Myocyte (in vitro differentiated cells): ENCODE data around the gene OR1F1. TPM values are rescaled to one million over a fixed set of nuclear protein-coding genes. Genes with fewer than 3 reads are reported as not detected.

Experiments
- DNase-seq: peaks from one replicate; pipeline ENCODE4 v3.0.0-alpha.2; 2012; ENCODE audit warnings: low read depth
- total RNA-seq: library from RNA; depleted of rRNA; stranded (reverse); fragments of >200 nt; gene quantifications from 2 replicates; pipeline ENCODE4 v1.2.3, GENCODE V29; 2014

OR1F1 gene
- total RNA-seq, 1 donor from 2014 or later: not detected

GRCh38 chr16:3246876-3247275 lies 58.9 kb downstream of the OR1F1 start:
- no peak for DNase-seq

- DNase-seq: no peak
These were observed 60.6 kb downstream of the OR1F1 start for GRCh38 chr16:3248596-3248995.

DNA sequence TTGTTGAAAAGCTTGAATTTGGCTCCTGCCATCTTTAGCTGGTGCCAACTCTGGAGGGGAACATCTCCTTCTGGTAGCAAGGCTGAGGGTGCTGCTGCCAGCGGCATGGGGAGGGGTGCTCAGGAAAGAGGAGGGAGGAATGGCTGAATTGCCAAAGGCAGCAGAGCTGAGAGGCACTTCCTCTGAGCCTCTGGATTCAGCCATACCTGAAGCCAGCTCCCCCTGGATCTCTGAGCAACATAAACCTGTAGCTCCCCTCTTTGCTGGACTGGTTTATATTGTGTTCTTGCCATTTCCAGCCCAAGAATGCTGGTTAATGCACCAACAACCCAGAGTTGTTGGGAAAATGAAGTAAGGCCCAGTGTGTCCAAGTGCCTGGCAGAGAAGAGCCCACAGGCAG lies 61.0 kb downstream of the OR1F1 start:
- DNase-seq: no peak

DNA sequence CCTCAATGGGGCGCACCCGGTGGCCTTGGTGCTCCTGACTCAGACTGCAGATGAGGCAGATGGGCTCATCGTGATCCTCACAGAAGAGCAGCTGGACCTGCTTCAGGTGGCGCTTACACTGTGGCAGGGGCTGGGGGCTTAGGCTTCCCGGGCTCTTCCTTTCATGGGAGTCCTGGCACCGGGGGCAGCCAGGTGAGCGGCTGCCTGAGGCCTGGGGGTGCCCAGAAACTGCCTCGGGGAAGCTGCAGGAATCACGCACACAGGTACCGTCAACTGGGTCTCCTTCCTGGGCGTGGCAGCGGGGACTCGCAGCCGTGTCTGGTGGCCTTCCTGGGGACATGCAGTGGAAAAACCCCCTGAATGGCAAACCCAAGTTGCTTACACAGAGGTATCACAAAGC lies 61.4 kb downstream of the OR1F1 start:
- no peak for DNase-seq

- DNase-seq: no peak
These were observed 65.0 kb downstream of the OR1F1 start for GRCh38 chr16:3252967-3253366.

GRCh38 chr16:3254309-3254708 lies 66.3 kb downstream of the OR1F1 start:
- DNase-seq: no peak

Other genes starting within 250 kb of the OR1F1 start
- gene KREMEN2, start 223.9 kb upstream of the OR1F1 start, total RNA-seq: 10.4 and 17.8 TPM in 2 replicates
- gene PAQR4, start 218.9 kb upstream of the OR1F1 start, total RNA-seq: 14.6 and 18.0 TPM in 2 replicates
- gene PKMYT1, start 207.8 kb upstream of the OR1F1 start, total RNA-seq: 0.53 and 6.7 TPM in 2 replicates
- gene CLDN9, start 175.3 kb upstream of the OR1F1 start, total RNA-seq: 0.05 and 0.36 TPM in 2 replicates
- 0.52 TPM in 1 of 2 replicates, not detected in the other for gene CLDN6, start 170.0 kb upstream of the OR1F1 start, total RNA-seq
- 217 and 325 TPM in 2 replicates for gene TNFRSF12A, start 167.8 kb upstream of the OR1F1 start, total RNA-seq
- 23.0 and 34.9 TPM in 2 replicates for gene HCFC1R1, start 164.3 kb upstream of the OR1F1 start, total RNA-seq
- gene THOC6, start 164.2 kb upstream of the OR1F1 start, total RNA-seq: 19.8 and 23.7 TPM in 2 replicates
- gene BICDL2, start 151.3 kb upstream of the OR1F1 start, total RNA-seq: not detected in 2 replicates
- gene MMP25, start 141.6 kb upstream of the OR1F1 start, total RNA-seq: 0.05 TPM in 2 replicates
- 646 and 732 TPM in 2 replicates for gene IL32, start 122.6 kb upstream of the OR1F1 start, total RNA-seq
- gene ZSCAN10, start 88.9 kb upstream of the OR1F1 start, total RNA-seq: not detected in 2 replicates
- gene ZNF205, start 75.6 kb upstream of the OR1F1 start, total RNA-seq: 29.2 and 33.3 TPM in 2 replicates
- 4.3 and 5.0 TPM in 2 replicates for gene ZNF213, start 53.2 kb upstream of the OR1F1 start, total RNA-seq
- gene ZNF200, start 47.0 kb downstream of the OR1F1 start, total RNA-seq: 8.6 and 9.2 TPM in 2 replicates
- 0.37 and 0.99 TPM in 2 replicates for gene MEFV, start 68.4 kb downstream of the OR1F1 start, total RNA-seq
- gene ZNF263, start 95.3 kb downstream of the OR1F1 start, total RNA-seq: 36.2 and 48.2 TPM in 2 replicates
- gene TIGD7, start 117.2 kb downstream of the OR1F1 start, total RNA-seq: 4.5 and 8.4 TPM in 2 replicates
- 19.5 and 22.3 TPM in 2 replicates for gene ZNF75A, start 117.3 kb downstream of the OR1F1 start, total RNA-seq
- 0.88 TPM in 1 of 2 replicates, not detected in the other for gene OR2C1, start 167.7 kb downstream of the OR1F1 start, total RNA-seq
- 13.4 and 20.4 TPM in 2 replicates for gene ZSCAN32, start 212.8 kb downstream of the OR1F1 start, total RNA-seq
- 20.7 and 22.7 TPM in 2 replicates for gene ZNF174, start 213.0 kb downstream of the OR1F1 start, total RNA-seq